HG03064 (cell line): ENCODE results near the gene RIPK4.
"Not testable (repeated sequence)": the region's sequence is repeated elsewhere in the genome, so short reads cannot be mapped to it uniquely, and the experiment has no call there.

Experiments
- ATAC-seq: cut with Tn5 transposase; IDR thresholded peaks from one replicate; pipeline ENCODE4 v1.9.1; 2021; ENCODE audit warnings: low read depth; ENCODE audit not compliant: unreplicated experiment

The RIPK4 gene

GRCh38 chr21:41741253-41742072 lies 25.4 kb downstream of the RIPK4 start:
- no peak for ATAC-seq

- ATAC-seq = no peak
Measured at GRCh38 chr21:41740604-41741252, 26.1 kb downstream of the RIPK4 start.

GRCh38 chr21:41739936-41740335 lies 26.9 kb downstream of the RIPK4 start:
- ATAC-seq = no peak

GRCh38 chr21:41739011-41739410 lies 27.8 kb downstream of the RIPK4 start:
- ATAC-seq = no peak

- ATAC-seq = no peak
Measured at GRCh38 chr21:41737651-41738324, 29.1 kb downstream of the RIPK4 start.

GRCh38 chr21:41736423-41736822 lies 30.4 kb downstream of the RIPK4 start:
- no peak for ATAC-seq

GRCh38 chr21:41733951-41734689 lies 32.7 kb downstream of the RIPK4 start:
- ATAC-seq = no peak

GRCh38 chr21:41731081-41731480 lies 35.8 kb downstream of the RIPK4 start:
- no peak for ATAC-seq

GRCh38 chr21:41730367-41730765 lies 36.5 kb downstream of the RIPK4 start:
- no peak for ATAC-seq

GRCh38 chr21:41729701-41730366 lies 37.0 kb downstream of the RIPK4 start:
- ATAC-seq = no peak

GRCh38 chr21:41727784-41728763 lies 38.8 kb downstream of the RIPK4 start:
- ATAC-seq = no peak

- ATAC-seq = no peak
Measured at GRCh38 chr21:41726970-41727783, 39.7 kb downstream of the RIPK4 start.

GRCh38 chr21:41726630-41726969 lies 40.3 kb downstream of the RIPK4 start:
- ATAC-seq = no peak

GRCh38 chr21:41726058-41726558 lies 40.7 kb downstream of the RIPK4 start:
- ATAC-seq = no peak

GRCh38 chr21:41725421-41726031 lies 41.3 kb downstream of the RIPK4 start:
- ATAC-seq = no peak

- ATAC-seq = not testable (repeated sequence)
Measured at GRCh38 chr21:41723835-41724234, 43.0 kb downstream of the RIPK4 start.

- ATAC-seq = no peak
Measured at GRCh38 chr21:41722052-41723018, 44.5 kb downstream of the RIPK4 start.
